ENCODE results near the gene BTRC. TPM values are rescaled to one million over a fixed set of nuclear protein-coding genes. Genes with fewer than 3 reads are reported as not detected.

BTRC gene
- total RNA-seq, 1 donor from 2014 or later: 27.5 TPM

DNA sequence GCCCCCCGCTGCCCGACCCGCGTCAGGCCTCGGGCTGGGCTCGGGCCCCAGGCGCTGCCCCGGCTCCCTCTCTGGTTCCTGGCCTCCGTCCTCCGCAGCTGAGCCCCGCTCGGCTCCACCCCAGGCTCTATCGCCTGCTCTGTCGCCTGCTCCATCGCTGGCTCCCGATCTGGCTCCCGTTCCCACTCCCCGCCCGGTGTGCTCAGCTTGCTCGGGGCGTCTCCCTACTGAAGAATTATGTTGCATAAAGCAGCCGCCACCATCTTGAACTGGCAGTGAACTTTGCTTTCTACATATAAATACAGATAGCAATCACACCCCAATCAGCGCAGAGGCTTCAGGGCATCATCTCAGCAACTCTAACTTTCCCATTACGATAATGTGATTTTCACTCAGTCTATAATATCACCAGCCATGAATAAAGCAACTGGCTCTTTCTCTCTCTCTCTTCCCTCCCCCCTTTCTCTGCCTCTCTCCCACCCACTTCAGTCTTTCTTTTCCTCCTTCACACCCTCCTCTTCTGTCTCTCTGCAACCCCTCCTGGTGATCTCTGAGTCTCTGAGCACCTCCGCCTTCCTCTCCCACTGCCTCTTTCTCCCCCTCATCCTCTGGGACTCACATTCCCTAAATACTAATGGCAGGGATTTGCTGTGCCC, 43.3 kb upstream of the BTRC start:
- Mint-ChIP-seq H3K4me3 (ENCODE audit: unreplicated experiment) (no peak overlapping the region), H3K36me3 (ENCODE audit: low read depth, unreplicated experiment) (peaks cover 3% of the 10 kb centered on the region), H3K27ac (ENCODE audit: unreplicated experiment) (no peak overlapping the region), H3K27me3 (ENCODE audit: unreplicated experiment) (no peaks in the 10 kb centered on the region), H3K4me1 (ENCODE audit: unreplicated experiment) (peaks cover 11% of the 10 kb centered on the region), H3K9me3 (ENCODE audit: unreplicated experiment) (no peaks in the 10 kb centered on the region)
- no peak for DNase-seq (ENCODE audit: low spot score)
- TF ChIP-seq, protein P1, sequence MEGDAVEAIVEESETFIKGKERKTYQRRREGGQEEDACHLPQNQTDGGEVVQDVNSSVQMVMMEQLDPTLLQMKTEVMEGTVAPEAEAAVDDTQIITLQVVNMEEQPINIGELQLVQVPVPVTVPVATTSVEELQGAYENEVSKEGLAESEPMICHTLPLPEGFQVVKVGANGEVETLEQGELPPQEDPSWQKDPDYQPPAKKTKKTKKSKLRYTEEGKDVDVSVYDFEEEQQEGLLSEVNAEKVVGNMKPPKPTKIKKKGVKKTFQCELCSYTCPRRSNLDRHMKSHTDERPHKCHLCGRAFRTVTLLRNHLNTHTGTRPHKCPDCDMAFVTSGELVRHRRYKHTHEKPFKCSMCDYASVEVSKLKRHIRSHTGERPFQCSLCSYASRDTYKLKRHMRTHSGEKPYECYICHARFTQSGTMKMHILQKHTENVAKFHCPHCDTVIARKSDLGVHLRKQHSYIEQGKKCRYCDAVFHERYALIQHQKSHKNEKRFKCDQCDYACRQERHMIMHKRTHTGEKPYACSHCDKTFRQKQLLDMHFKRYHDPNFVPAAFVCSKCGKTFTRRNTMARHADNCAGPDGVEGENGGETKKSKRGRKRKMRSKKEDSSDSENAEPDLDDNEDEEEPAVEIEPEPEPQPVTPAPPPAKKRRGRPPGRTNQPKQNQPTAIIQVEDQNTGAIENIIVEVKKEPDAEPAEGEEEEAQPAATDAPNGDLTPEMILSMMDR (IDR thresholded peaks at IDR 0.05; ENCODE audit: unreplicated experiment): no peak

DNA sequence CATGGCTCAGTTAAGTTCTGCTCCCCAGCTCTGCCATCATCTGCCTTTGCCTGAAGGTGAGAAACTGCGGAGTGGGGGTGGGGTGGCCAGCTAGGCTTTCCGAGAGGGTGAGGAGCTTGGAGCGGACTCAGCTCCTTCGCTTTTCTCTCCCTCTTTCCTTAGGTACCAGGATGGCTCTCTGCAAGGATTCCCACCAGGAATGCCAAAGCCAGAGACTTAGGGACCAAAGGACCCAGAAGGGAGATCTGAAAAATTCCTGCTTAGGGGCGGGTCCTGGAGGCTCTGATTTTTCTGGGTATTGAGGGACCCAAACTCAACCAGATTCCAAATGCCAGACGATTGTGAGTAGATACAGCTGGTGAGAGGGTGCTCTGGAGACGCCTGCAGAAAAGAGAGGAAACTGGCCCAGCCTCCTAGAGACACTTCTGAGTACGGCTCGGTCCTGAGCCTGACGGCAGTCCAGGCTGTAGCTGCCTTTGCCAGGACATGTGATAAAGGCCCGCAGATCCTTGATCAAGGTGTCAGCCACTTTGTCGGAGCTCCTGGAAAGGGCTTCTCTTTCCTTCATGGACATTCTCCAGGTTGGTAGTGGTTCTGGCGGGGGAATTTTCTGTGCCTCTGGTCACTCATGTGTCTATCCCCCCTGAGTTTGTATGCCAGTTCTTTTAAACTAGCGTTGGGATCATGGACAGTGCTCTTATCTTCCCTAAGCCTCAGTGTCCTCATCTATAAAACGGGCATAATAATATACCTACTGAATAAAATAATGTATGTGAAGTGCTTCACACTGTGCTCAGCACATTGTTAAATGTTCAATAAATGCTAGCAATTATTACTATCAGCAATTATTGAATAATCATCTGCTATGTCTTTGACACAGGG, 42.5 kb upstream of the BTRC start:
- Mint-ChIP-seq H3K4me1 (ENCODE audit: unreplicated experiment) (peaks cover 11% of the 10 kb centered on the region), H3K4me3 (ENCODE audit: unreplicated experiment) (no peak overlapping the region), H3K9me3 (ENCODE audit: unreplicated experiment) (no peaks in the 10 kb centered on the region), H3K27ac (ENCODE audit: unreplicated experiment) (no peak overlapping the region), H3K27me3 (ENCODE audit: unreplicated experiment) (no peaks in the 10 kb centered on the region), H3K36me3 (ENCODE audit: low read depth, unreplicated experiment) (peaks cover 3% of the 10 kb centered on the region)
- no peak for DNase-seq (ENCODE audit: low spot score)
- TF ChIP-seq, protein P1 (IDR thresholded peaks at IDR 0.05; ENCODE audit: unreplicated experiment): no peak

DNA sequence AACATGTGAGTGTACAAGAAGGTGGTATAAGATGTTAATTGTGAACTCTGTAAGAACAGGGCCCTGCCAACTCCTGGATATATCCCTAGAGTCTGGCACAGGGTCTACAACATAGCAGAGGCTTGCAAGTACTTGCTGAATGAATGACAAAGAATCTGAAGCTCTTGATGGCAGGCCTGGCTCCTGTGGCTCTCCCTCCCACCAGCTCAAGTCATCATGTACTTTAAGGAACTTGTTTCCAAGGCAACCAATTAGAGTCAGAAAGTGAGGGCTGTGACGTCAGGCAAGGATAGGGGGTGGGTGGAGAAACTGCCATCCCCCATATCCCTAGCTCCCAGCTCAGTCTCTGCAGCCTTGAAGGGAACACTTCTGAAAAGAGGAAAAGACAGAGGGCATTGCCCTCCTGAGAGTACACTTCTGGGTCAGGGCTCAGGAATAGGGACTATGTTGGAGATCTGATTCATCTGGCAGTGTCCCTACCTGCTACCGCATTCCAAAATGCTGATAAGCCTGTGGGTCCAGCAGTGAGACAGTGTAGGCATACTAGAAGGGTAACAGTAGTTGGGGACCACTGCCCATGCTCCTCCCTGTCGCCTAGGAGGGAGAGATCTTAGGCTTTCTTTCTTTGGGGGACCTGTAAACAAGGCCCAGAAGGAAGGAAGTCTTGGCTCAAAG, 34.6 kb upstream of the BTRC start:
- no peak for DNase-seq (ENCODE audit: low spot score)
- Mint-ChIP-seq H3K9me3 (ENCODE audit: unreplicated experiment) (no peaks in the 10 kb centered on the region), H3K4me1 (ENCODE audit: unreplicated experiment) (peaks cover 5% of the 10 kb centered on the region), H3K36me3 (ENCODE audit: low read depth, unreplicated experiment) (no peaks in the 10 kb centered on the region), H3K4me3 (ENCODE audit: unreplicated experiment) (peak overlapping the region; percentile 68), H3K27me3 (ENCODE audit: unreplicated experiment) (peaks cover 2% of the 10 kb centered on the region), H3K27ac (ENCODE audit: unreplicated experiment) (no peak overlapping the region)
- TF ChIP-seq, protein P1 (IDR thresholded peaks at IDR 0.05; ENCODE audit: unreplicated experiment): no peak

DNA sequence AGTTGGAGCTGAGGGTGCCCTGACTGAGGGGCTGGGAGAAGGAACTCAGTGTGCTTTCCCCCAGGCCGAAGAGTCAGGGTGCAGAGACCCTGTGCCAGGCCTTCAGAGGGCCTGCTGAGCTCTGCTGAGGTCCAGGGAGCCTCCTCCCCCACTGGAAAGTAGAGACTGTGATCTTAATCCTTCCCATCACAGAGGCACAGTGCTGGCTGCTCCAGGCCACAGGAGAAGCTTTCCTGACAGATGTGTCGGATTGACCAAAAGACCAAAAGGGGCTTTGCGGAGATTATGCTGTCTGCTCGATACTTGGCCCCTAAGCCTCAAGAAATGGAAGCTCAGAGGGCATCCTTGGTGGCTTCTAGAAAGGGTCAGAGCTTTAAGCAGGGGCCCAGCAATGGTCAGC, 32.9 kb upstream of the BTRC start:
- Mint-ChIP-seq H3K9me3 (ENCODE audit: unreplicated experiment) (no peaks in the 10 kb centered on the region), H3K36me3 (ENCODE audit: low read depth, unreplicated experiment) (no peaks in the 10 kb centered on the region), H3K4me3 (ENCODE audit: unreplicated experiment) (no peak overlapping the region), H3K27ac (ENCODE audit: unreplicated experiment) (no peak overlapping the region), H3K4me1 (ENCODE audit: unreplicated experiment) (peaks cover 8% of the 10 kb centered on the region), H3K27me3 (ENCODE audit: unreplicated experiment) (peaks cover 5% of the 10 kb centered on the region)
- TF ChIP-seq, protein P1 (IDR thresholded peaks at IDR 0.05; ENCODE audit: unreplicated experiment): no peak
- no peak for DNase-seq (ENCODE audit: low spot score)
